HepG2 (cell line): ENCODE measurements around the gene TIMM10. TPM values are rescaled to one million over a fixed set of nuclear protein-coding genes. Genes with fewer than 3 reads are reported as not detected.

ENCODE experiments used
- AFF4 ChIP-seq: sonication (generic); formaldehyde crosslinking; IDR thresholded peaks from 2 replicates; pipeline ENCODE4 v1.4.0; 2020; ENCODE audit warnings: missing genetic modification reagents
- FOXP4 ChIP-seq: sonication (generic); formaldehyde crosslinking; IDR thresholded peaks from 2 replicates; pipeline ENCODE4 v1.4.0; 2020; ENCODE audit warnings: missing genetic modification reagents
- GMEB2 ChIP-seq: IDR thresholded peaks from 2 replicates; pipeline ENCODE4 v1.6.1; 2016; ENCODE audit warnings: missing biosample characterization, missing genetic modification reagents, low read depth
- GRHL1 ChIP-seq: sonication (generic); formaldehyde crosslinking; conservative IDR thresholded peaks from 2 replicates; pipeline ENCODE4 v1.8.0; 2022; ENCODE audit warnings: missing genetic modification reagents
- ISX ChIP-seq: sonication (generic); formaldehyde crosslinking; conservative IDR thresholded peaks from 2 replicates; pipeline ENCODE4 v1.5.0; 2020; ENCODE audit warnings: missing genetic modification reagents
- KDM3A ChIP-seq: IDR thresholded peaks from 2 replicates; pipeline ENCODE4 v1.6.1; 2018; ENCODE audit warnings: low read depth, missing compliant biosample characterization
- MTF1 ChIP-seq: sonication (generic); formaldehyde crosslinking; IDR thresholded peaks from 2 replicates; pipeline ENCODE4 v1.5.0; 2020; ENCODE audit warnings: missing genetic modification reagents
- MXD3 ChIP-seq: IDR thresholded peaks from 2 replicates; pipeline ENCODE4 v1.6.1; 2016; ENCODE audit warnings: mild to moderate bottlenecking, missing biosample characterization, missing genetic modification reagents
- RBM39 ChIP-seq: fragments of 200-400 bp; formaldehyde crosslinking; IDR thresholded peaks from one replicate; pipeline ENCODE4 v1.6.1; 2018; ENCODE audit warnings: antibody characterized with exemption, mild to moderate bottlenecking, low read depth, low read length; ENCODE audit not compliant: poor library complexity, severe bottlenecking
- SALL1 ChIP-seq: sonication (generic); formaldehyde crosslinking; IDR thresholded peaks from 2 replicates; pipeline ENCODE4 v1.8.0; 2022; ENCODE audit warnings: mild to moderate bottlenecking, missing genetic modification reagents
- TEF ChIP-seq: sonication (generic); formaldehyde crosslinking; IDR thresholded peaks from 2 replicates; pipeline ENCODE4 v1.5.0; 2020; ENCODE audit warnings: missing genetic modification reagents
- ZNF121 ChIP-seq: sonication (generic); formaldehyde crosslinking; IDR thresholded peaks from 2 replicates; pipeline ENCODE4 v1.5.0; 2020; ENCODE audit warnings: mild to moderate bottlenecking, missing genetic modification reagents
- ZNF205 ChIP-seq: IDR thresholded peaks from 2 replicates; pipeline ENCODE4 v1.6.1; 2018; ENCODE audit warnings: missing biosample characterization, missing genetic modification reagents
- ZNF282 ChIP-seq: fragments of 450-650 bp; IDR thresholded peaks from 2 replicates; pipeline ENCODE4 v1.6.1; 2018; ENCODE audit not compliant: partially characterized antibody
- ZNF431 ChIP-seq: sonication (generic); formaldehyde crosslinking; IDR thresholded peaks from 2 replicates; pipeline ENCODE4 v1.9.0; 2022; ENCODE audit warnings: missing genetic modification reagents, low read depth, mild to moderate bottlenecking, borderline replicate concordance
- ZNF564 ChIP-seq: sonication (generic); formaldehyde crosslinking; IDR thresholded peaks from 2 replicates; pipeline ENCODE4 v1.8.1; 2023; ENCODE audit warnings: mild to moderate bottlenecking, missing genetic modification reagents
- ZNF576 ChIP-seq: sonication (generic); formaldehyde crosslinking; IDR thresholded peaks from 2 replicates; pipeline ENCODE4 v1.4.0; 2020; ENCODE audit warnings: mild to moderate bottlenecking, missing genetic modification reagents
- polyA plus RNA-seq, 8 experiments: library from polyadenylated mRNA; depleted of rRNA in 3 of 8; stranded (reverse) in 7 of 8; unstranded in 1 of 8; fragments of >200 nt; fragmentation: Illumina TruSeq in 4 of 8; extraction: Trizol in 4 of 8; gene quantifications; 2 replicates each; pipeline versions ENCODE4 v1.2.1 to v1.2.3, GENCODE V29; 2011 to 2016; ENCODE audit warnings: low read depth in 4 of 8, missing spikeins in 1 of 8, mixed read lengths in 1 of 8; ENCODE audit not compliant: insufficient read depth in 1 of 8
- total RNA-seq, 5 experiments: library from RNA; depleted of rRNA; stranded (reverse); fragments of >200 nt; fragmentation: Illumina TruSeq; extraction: Trizol; gene quantifications; 2 replicates each; pipeline ENCODE4 v1.2.3, GENCODE V29; 2016; ENCODE audit warnings: low read depth in 1 of 5

The TIMM10 gene
- total and polyA plus RNA-seq, 2 of the 13 experiments (the other 11 are each of a cell fraction or from before 2014, with no cell fraction given), result 67.8 to 82.2 TPM

GRCh38 chr11:57530596-57531507 is at the start of gene TIMM10 (continued):
- no peak for TF ChIP-seq AFF4
- TF ChIP-seq ZNF282, result no peak
- TF ChIP-seq KDM3A (CRISPR knock-in tag), result peak; percentile 47; the same call in 1 of the 2 replicates
- TF ChIP-seq FOXP4 (CRISPR knock-in tag), result no peak; the same call in 1 of the 2 replicates
- TF ChIP-seq TEF (CRISPR knock-in tag), result 0 out of 2 replicates have a peak, but pooled peaks have one; percentile 27
- no peak; the same call in 1 of the 2 replicates for TF ChIP-seq ISX (CRISPR knock-in tag)
- TF ChIP-seq ZNF576 (CRISPR knock-in tag), result no peak
- no peak for TF ChIP-seq GRHL1 (CRISPR knock-in tag)
- peak; percentile 46; the same call in 1 of the 2 replicates for TF ChIP-seq SALL1 (CRISPR knock-in tag)
- no peak for TF ChIP-seq ZNF431 (CRISPR knock-in tag)
- TF ChIP-seq MXD3 (CRISPR knock-in tag), result peak; percentile 87
- TF ChIP-seq MTF1 (CRISPR knock-in tag), result no peak
- peak; percentile 36; the same call in 1 of the 2 replicates for TF ChIP-seq GMEB2 (CRISPR knock-in tag)
- TF ChIP-seq ZNF121 (CRISPR knock-in tag), result 0 out of 2 replicates have a peak, but pooled peaks have one; percentile 12
- TF ChIP-seq RBM39, result peak; percentile 61
- no peak for TF ChIP-seq ZNF564 (CRISPR knock-in tag)
- 0 out of 2 replicates have a peak, but pooled peaks have one; percentile 29 for TF ChIP-seq ZNF205 (CRISPR knock-in tag)
